BLaER1 (cell line): ENCODE results near the gene PEPD.

Experiments used
- H3K27ac ChIP-seq: shearing (Covaris generic); formaldehyde crosslinking; 2 replicates; pipeline ENCODE4 v1.8.1; 2022
- H3K27me3 ChIP-seq: shearing (Covaris generic); formaldehyde crosslinking; 2 replicates; pipeline ENCODE4 v1.8.1; 2022
- H3K36me3 ChIP-seq: shearing (Covaris generic); formaldehyde crosslinking; 2 replicates; pipeline ENCODE4 v1.8.1; 2022
- H3K4me1 ChIP-seq: shearing (Covaris generic); formaldehyde crosslinking; 2 replicates; pipeline ENCODE4 v1.8.1; 2022
- H3K4me2 ChIP-seq: shearing (Covaris generic); formaldehyde crosslinking; 2 replicates; pipeline ENCODE4 v1.8.1; 2022
- H3K4me3 ChIP-seq: shearing (Covaris generic); formaldehyde crosslinking; 2 replicates; pipeline ENCODE4 v1.8.1; 2022
- H3K9ac ChIP-seq: shearing (Covaris generic); formaldehyde crosslinking; 2 replicates; pipeline ENCODE4 v1.8.1; 2022
- H3K9me3 ChIP-seq: shearing (Covaris generic); formaldehyde crosslinking; 2 replicates; pipeline ENCODE4 v1.8.1; 2022
- H4K20me1 ChIP-seq: shearing (Covaris generic); formaldehyde crosslinking; 2 replicates; pipeline ENCODE4 v1.8.1; 2022
- Cebpa-rat ChIP-seq: shearing (Covaris generic); IDR thresholded peaks from 2 replicates; pipeline ENCODE4 v1.8.1; 2022

PEPD gene

DNA sequence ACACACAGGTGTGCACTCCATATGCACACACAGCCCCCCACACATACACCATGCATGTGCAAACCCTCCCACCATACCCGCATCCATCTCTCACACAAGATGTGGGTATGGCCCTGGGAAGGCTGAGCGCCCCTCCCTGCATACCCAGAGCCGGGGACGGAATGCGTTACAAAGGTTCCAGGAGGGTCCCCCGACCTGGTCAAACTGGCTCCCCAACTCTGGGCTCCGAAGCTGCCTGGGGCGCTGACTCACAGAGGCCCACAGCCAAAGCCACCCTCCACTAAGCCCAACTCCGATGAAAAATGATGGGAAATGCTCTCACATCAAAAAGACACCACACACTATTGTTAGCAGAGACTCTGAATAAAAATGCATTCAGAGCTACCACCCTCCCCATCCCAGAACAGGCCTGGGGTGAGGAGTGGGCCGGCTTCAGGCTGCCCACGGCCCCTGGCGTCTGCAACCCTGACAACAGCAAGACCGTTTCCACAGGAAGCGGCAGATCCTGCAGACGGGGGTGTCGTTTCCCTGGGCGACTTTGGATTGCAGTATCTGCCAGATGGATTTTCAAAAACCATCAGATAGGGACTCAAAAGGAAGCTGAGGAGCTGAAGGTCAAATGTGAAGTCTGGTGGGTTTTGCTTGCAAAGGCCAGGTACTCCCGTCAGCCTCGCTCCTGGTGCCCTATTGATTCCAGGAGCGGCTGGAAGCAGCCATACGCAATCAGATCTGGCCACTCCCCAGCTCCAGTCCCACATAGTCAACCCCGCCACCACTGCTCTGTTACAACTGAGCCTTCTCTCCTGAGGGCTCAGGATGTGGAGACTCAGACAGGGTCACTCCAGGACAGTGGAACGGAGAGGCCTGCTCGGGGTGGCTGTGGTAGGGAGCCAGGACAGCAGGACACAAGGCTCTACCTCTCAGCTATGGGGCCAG lies 14.3 kb downstream of the PEPD start:
- H3K36me3 ChIP-seq, result peaks cover 13% of the 10 kb centered on the region; the same call in 1 of the 2 replicates
- H3K4me3 ChIP-seq, result no peak overlapping the region
- no peak overlapping the region for H3K9ac ChIP-seq
- peaks cover 16% of the 10 kb centered on the region for H4K20me1 ChIP-seq
- H3K4me2 ChIP-seq, result no peak overlapping the region
- H3K27ac ChIP-seq, result no peak overlapping the region
- TF ChIP-seq Cebpa-rat, result no peak
- H3K9me3 ChIP-seq, result no peaks in the 10 kb centered on the region
- H3K27me3 ChIP-seq, result no peaks in the 10 kb centered on the region
- H3K4me1 ChIP-seq, result no peaks in the 10 kb centered on the region

GRCh38 chr19:33506498-33506897 lies 15.1 kb downstream of the PEPD start:
- Histone ChIP-seq H3K4me3 (no peak overlapping the region), H3K9me3 (no peaks in the 10 kb centered on the region), H3K4me2 (no peak overlapping the region), H3K4me1 (no peaks in the 10 kb centered on the region), H4K20me1 (peaks cover 14% of the 10 kb centered on the region; the same call in 1 of the 2 replicates), H3K27me3 (no peaks in the 10 kb centered on the region), H3K27ac (no peak overlapping the region), H3K9ac (no peak overlapping the region), H3K36me3 (peaks cover 8% of the 10 kb centered on the region; the same call in 1 of the 2 replicates)
- TF ChIP-seq Cebpa-rat, result no peak

DNA sequence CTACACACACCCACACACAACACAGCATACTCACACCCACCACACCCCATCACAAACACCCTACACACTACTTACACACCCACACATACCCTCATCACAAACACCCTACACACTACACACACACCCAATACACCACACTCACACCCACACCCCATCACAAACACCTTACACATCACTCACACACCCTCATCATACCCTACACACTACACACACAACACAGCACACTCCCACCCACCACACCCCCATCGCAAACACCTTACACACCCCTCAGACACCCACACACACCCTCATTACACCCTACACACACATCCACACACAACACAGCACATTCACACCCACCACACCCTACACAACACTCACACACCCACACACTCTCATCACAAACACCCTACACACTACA lies 15.8 kb downstream of the PEPD start:
- peaks cover 14% of the 10 kb centered on the region; the same call in 1 of the 2 replicates for H4K20me1 ChIP-seq
- H3K9ac ChIP-seq, result no peak overlapping the region
- no peaks in the 10 kb centered on the region for H3K4me1 ChIP-seq
- no peak for TF ChIP-seq Cebpa-rat
- no peak overlapping the region for H3K27ac ChIP-seq
- peaks cover 11% of the 10 kb centered on the region; the same call in 1 of the 2 replicates for H3K36me3 ChIP-seq
- H3K4me2 ChIP-seq, result no peak overlapping the region
- H3K27me3 ChIP-seq, result no peaks in the 10 kb centered on the region
- no peaks in the 10 kb centered on the region for H3K9me3 ChIP-seq
- H3K4me3 ChIP-seq, result no peak overlapping the region

GRCh38 chr19:33505148-33505547 lies 16.4 kb downstream of the PEPD start:
- Histone ChIP-seq H3K4me1 (no peaks in the 10 kb centered on the region), H3K9ac (no peak overlapping the region), H3K27ac (no peak overlapping the region), H3K27me3 (no peaks in the 10 kb centered on the region), H4K20me1 (peaks cover 16% of the 10 kb centered on the region; the same call in 1 of the 2 replicates), H3K4me2 (no peak overlapping the region), H3K4me3 (no peak overlapping the region), H3K36me3 (peaks cover 18% of the 10 kb centered on the region), H3K9me3 (no peaks in the 10 kb centered on the region)
- no peak for TF ChIP-seq Cebpa-rat

- Histone ChIP-seq H4K20me1 (peaks cover 18% of the 10 kb centered on the region; the same call in 1 of the 2 replicates), H3K4me3 (no peak overlapping the region), H3K9ac (no peak overlapping the region), H3K27me3 (no peaks in the 10 kb centered on the region), H3K4me2 (no peak overlapping the region), H3K4me1 (no peaks in the 10 kb centered on the region), H3K9me3 (no peaks in the 10 kb centered on the region), H3K27ac (no peak overlapping the region), H3K36me3 (peaks cover 25% of the 10 kb centered on the region)
- TF ChIP-seq Cebpa-rat, result no peak
These were observed 17.5 kb downstream of the PEPD start for GRCh38 chr19:33504058-33504444.

DNA sequence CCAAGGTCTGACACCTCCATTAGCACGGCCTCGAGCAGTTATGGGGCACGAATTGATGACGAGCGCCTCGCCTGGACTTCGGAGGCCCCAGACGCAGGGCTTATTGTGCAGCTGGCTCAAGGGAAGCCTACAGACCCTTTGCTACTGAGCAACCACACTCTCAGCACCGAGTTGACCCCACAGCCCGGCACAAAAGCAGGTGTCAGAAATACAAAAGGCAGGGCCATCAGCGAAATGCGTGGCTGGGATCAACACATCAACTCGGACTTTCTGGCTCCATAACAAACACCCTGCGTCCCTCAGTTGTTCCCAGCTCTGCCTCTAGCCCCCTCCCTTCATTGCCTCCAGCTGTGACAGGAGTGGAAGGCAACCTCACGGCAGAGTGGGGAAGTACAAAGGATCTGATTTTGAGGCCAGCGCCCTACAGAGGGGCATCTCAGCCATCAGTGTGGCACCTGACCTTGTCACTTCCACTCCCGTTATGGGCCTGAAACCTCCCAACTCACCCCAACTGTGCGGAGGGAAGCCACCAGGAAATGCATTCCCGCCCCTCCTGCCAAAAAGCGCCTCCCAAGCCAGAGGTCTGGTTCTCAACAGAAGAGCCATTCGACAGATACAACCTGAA lies 18.0 kb downstream of the PEPD start:
- H3K36me3 ChIP-seq, result peaks cover 24% of the 10 kb centered on the region
- peaks cover 18% of the 10 kb centered on the region; the same call in 1 of the 2 replicates for H4K20me1 ChIP-seq

DNA sequence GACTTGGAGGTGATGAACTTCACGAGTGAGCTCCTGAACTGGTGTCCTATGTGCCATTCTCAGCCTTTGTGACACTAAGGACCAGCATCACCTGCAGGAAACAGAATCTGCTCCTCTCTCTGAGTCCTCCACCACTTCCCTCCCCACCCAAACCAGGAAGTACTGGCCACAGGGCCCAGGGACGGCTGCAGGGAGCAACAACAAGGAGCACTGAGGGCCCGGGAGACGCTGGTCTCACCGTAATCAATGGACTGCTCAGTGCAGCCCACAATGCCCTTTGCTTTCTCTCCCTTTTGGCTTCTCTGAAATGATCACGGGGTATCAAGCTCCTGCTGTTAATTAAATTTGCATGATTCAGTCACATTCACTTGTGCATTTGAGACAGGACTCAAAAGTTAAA lies 18.6 kb downstream of the PEPD start:
- H4K20me1 ChIP-seq, result peaks cover 12% of the 10 kb centered on the region; the same call in 1 of the 2 replicates
- peaks cover 26% of the 10 kb centered on the region for H3K36me3 ChIP-seq
- H3K9me3 ChIP-seq, result no peaks in the 10 kb centered on the region
- H3K27me3 ChIP-seq, result no peaks in the 10 kb centered on the region
- H3K27ac ChIP-seq, result no peak overlapping the region
- H3K4me1 ChIP-seq, result no peaks in the 10 kb centered on the region
- TF ChIP-seq Cebpa-rat, result no peak
- no peak overlapping the region for H3K4me2 ChIP-seq
- H3K4me3 ChIP-seq, result no peak overlapping the region
- H3K9ac ChIP-seq, result no peak overlapping the region

More for the DNA sequence above, 18.0 kb downstream of the PEPD start:
- Histone ChIP-seq H3K4me3 (no peak overlapping the region), H3K9ac (no peak overlapping the region), H3K27me3 (no peaks in the 10 kb centered on the region), H3K4me1 (no peaks in the 10 kb centered on the region), H3K9me3 (no peaks in the 10 kb centered on the region), H3K4me2 (no peak overlapping the region), H3K27ac (no peak overlapping the region)
- TF ChIP-seq Cebpa-rat, result no peak

DNA sequence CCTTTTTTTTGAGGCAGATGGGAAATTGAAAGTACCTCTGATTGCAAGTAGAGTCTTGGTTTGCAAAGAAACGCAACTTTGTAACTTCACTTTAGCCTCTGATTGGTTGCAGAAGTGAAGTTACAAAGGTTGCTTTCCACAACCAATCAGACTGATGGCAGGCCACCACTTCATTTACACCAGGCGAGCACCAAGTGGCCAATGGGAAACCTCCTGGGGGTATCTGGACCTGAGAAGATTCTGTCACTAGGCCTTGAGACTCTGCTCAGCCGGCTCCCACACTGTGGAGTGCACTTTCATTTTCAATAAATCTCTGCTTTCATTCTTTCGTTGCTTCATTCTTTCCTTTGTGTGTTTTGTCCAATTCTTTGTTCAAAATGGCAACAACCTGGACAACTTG lies 19.1 kb downstream of the PEPD start:
- Histone ChIP-seq H3K27ac (no peak overlapping the region), H3K4me2 (no peak overlapping the region)
- TF ChIP-seq Cebpa-rat, result no peak

GRCh38 chr19:33501693-33502356 lies 19.8 kb downstream of the PEPD start:
- Histone ChIP-seq H3K4me1 (no peaks in the 10 kb centered on the region), H4K20me1 (peaks cover 4% of the 10 kb centered on the region; the same call in 1 of the 2 replicates), H3K27ac (no peak overlapping the region), H3K4me2 (no peak overlapping the region), H3K9ac (no peak overlapping the region), H3K4me3 (no peak overlapping the region), H3K36me3 (peaks cover 26% of the 10 kb centered on the region), H3K9me3 (no peaks in the 10 kb centered on the region), H3K27me3 (no peaks in the 10 kb centered on the region)
- no peak for TF ChIP-seq Cebpa-rat

More for the DNA sequence above, 19.1 kb downstream of the PEPD start:
- Histone ChIP-seq H3K9me3 (no peaks in the 10 kb centered on the region), H3K27me3 (no peaks in the 10 kb centered on the region), H3K4me3 (no peak overlapping the region), H3K9ac (no peak overlapping the region), H3K4me1 (no peaks in the 10 kb centered on the region), H3K36me3 (peaks cover 26% of the 10 kb centered on the region), H4K20me1 (peaks cover 7% of the 10 kb centered on the region; the same call in 1 of the 2 replicates)
